ENCODE measurements around the gene CACNA2D3.

CACNA2D3 gene

DNA sequence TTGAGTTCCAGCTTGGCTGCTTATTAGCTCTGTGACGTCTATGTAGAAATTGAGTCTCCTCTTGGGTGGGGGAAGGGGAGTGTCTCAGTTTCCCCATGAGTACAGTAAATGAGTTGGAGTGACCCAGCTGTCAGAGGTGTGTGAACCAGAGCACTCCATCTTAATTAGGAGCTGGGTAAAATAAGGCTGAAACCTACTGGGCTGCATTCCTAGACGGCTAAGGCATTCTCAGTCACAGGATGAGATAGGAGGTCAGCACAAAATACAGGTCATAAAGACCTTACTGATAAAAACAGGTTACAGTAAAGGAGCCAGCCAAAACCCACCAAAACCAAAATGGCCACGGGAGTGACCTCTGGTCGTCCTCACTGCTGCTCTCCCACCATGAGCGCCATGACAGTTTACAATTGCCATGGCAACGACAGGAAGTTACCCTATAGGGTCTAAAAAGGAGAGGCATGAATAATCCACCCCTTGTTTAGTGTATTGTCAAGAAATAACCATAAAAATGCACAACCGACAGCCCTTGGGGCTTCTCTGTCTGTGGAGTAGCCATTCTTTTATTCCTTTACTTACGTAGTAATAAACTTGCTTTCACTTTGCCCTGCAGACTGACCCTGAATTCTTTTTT, 222.4 kb downstream of the CACNA2D3 start:
- no peak for DNase-seq

DNA sequence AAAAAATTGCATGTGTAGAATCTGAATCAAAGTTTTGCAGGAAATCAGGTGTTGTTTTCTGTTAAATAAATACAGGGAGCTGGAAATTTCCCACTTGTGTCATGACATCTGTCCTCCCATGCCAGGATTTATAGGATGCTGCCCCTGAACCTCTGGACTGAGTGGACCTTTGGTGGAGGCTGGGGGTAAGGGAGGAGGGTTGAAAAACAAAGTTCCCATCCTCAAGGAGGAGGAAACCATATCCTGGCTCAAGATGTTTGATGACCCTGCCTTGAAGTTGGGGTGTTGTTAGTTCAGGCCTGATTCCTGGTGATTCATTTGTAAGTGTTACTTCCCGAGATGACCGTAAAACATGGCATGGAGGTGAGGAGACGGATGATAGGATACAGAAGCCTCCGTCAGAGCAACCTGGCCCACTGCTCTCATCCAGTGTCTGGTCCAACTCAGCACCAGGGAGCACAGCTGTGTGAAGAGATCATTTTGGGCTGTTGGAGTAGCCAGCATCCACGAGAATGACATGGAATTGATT, 223.6 kb downstream of the CACNA2D3 start:
- no peak for DNase-seq

DNA sequence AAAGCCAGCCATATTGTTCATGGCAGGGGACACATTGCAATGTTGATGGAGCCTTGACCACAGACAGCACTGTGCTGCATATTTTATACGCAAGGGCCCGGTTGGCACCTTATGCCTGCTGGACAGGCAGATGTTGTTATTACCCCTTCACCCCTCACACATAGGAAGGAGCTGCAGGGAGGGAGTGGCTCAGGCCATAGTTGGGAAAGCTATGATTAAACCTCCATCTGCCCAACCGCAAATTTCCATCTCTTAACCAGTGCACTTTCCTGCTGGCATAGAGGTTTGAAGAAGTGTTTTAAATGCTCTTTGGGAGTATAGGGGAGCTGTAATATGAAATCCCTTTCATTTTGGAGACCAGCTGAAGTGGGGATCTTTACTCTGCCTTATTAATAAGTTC, 224.7 kb downstream of the CACNA2D3 start:
- DNase-seq = no peak

DNA sequence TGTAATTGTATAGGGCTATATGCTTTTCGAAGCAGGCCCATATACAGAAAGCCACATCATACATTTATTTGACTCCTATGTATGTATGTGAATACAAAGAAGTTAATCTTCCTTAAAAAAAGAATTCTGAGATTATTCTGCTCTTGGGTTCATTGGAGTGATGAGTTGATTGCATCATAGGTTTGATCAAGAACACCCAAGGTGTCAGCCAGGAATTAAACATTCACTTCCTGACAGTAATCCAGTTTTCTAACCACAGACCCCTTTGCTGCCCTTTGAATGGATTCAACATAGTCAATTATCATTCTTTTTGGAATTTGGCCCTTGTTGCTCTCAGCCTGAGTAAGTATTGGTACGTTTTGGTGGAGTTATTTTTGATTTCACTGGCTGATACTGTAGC, 225.6 kb downstream of the CACNA2D3 start:
- DNase-seq = no peak

DNA sequence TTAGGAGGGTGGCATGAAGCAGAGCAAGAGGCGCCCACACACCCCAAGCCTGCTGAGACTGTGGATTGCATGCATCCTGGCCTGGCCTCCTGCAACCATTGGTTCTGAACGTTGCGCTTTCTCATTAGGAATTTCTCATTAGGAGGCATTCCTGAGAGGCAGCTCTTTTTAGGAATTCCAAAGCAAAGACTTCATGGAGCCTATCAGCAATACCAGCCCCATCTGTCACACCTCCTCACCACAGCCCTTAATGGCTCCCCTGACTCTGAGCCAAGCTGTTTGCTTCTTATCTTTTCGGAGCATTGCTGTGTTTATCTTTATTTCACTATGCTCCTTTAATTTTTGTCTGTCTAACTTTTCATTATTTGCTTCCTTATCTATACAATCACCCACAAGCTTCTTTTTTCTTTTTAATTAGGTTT, 226.9 kb downstream of the CACNA2D3 start:
- no peak for DNase-seq

DNA sequence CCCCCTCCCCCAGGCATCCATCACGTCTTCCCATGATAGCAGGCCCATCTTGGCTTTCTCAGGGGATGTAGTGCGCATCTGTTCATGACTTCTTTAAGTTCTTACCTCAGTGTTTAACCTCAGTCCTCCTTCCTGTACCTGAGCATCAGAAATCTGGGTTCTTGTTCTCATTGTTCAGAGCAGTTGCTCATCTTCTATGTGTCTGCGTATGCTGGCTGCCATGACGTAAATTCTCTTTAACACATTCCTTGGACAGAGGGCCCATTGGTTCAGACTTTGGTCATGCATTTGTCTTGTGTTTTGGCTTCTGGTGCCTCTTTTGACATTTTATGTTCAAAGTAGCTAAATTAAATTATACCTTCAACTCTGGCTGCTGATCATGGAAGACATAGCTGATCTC, 227.3 kb downstream of the CACNA2D3 start:
- DNase-seq = no peak

DNA sequence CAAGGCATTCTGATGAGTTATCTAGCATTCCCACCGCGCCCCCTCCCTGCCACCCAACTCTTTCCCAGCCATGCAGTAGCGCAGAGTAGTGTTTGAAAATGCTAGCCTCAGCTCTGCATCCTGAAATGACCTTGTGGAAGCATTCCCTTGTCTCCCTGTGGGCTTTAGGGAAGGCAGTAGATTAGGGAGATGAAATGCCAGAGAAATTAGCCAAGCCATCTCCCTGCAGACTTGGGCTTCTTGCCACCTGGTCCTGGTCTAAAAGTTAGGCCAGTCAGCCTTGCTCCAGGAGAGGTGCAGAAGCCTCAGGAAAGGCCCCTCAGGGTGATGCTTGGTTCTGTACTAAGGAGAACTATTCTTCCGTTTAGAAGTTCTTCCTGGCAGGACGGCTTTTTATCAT, 231.2 kb downstream of the CACNA2D3 start:
- no peak for DNase-seq

DNA sequence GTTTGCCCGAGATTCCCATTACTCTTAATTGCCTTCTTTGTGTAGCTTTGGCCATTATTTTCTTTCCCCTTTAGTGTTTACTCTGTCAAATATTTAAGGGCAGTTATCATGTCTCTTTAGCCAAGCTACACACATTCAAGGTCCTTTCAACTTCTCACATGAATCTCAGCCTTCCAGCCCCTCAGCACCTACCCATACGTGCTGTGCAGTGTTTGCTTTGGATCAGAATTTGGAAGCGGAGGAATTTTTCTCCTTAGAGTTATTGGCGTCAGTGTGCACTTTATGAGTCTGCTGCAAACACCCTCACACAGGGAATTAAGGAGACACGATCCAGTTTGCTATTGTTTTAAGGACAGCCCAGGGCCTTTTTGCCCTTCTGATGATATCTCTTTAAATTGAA, 231.6 kb downstream of the CACNA2D3 start:
- no peak for DNase-seq

DNA sequence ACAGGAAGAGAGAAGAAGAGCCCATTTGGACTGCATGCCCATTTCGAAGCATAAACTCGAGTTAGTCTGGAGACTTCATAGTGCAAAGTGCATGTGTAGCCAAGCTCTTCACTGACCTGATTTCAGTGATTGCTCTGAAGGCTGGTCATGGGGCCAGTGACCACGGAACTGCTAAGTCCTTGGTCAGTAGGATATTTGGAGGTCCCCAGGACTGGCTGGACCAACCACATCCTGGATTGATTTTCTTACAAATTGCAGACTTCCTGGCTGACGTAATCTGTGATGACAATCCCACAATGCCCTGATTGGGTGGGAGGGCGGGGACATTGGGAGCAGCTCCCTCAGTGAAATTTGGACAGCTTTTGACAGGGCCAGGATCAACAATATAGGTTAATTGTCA, 233.4 kb downstream of the CACNA2D3 start:
- DNase-seq = no peak

DNA sequence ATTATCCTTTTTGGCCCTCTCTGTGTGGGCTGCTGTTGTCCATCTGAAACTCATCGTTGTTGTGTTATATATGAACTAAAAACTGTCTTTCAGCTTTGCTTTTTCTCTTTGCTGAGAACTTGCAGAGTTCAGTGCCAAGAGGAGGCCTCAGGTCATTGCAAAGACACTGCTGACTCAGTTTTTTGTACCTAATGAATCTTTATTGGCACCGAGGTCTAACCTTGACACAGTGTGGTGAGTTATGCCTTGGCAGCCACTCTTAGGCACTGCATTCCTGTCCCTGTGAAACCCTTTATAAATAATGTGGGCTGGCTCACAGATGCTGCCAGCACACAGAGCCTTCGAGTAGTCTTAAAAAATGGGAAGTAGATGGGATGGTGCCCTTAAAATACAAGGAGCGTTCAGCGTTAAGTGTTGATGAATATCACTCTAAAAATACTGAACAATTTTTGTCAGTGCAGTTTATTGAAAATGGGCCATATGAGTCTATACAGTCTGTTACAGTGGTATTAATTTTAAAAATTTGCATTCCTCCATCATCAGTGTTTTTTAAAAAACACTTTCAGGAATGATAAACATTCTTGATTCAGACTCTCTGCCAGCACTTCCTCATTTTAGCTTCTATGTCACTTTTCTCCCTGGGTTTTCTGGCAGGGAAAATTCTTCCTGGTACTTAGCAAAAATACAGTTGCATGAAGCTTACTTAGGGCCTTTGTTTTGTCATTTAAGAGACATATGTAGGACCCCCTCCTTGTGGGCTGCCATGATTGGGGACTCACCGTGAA, 234.1 kb downstream of the CACNA2D3 start:
- DNase-seq = no peak

DNA sequence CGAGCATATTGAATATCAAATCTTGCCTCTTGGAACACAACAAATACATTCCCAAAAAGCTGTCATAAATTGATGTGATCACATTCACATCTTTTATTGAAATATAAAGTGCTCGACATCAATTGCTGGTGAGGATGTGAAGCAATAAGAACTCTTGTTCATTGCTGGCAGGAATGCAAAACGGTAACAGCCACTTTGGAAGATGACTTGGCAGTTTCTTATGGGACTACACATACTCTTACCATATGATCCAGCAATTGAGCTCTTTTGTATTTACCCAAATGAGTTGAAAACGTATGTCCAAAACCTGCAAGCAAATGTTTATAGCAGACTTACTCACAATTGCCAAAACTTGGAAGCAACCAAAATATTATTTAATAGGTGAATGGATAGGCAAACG, 234.9 kb downstream of the CACNA2D3 start:
- DNase-seq = no peak

DNA sequence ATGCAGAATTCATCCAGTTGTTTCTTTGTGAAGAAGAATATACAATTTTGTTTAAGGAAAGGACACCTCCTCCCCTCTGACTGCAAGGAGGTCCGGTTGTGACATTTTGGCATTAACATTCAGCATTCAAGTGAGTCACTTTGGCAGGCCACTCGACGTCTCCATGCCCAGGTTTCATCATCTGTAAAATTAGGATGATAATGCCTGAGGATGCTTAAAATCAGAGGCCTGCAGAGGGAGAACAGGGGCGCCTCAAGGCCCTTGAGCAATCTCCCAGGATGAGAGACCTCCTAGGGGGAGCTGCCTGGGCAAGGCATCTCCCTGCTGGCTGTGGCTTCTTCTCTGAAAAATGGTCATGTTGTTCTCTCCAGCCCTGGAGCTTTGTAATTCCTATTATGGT, 236.0 kb downstream of the CACNA2D3 start:
- DNase-seq = no peak

DNA sequence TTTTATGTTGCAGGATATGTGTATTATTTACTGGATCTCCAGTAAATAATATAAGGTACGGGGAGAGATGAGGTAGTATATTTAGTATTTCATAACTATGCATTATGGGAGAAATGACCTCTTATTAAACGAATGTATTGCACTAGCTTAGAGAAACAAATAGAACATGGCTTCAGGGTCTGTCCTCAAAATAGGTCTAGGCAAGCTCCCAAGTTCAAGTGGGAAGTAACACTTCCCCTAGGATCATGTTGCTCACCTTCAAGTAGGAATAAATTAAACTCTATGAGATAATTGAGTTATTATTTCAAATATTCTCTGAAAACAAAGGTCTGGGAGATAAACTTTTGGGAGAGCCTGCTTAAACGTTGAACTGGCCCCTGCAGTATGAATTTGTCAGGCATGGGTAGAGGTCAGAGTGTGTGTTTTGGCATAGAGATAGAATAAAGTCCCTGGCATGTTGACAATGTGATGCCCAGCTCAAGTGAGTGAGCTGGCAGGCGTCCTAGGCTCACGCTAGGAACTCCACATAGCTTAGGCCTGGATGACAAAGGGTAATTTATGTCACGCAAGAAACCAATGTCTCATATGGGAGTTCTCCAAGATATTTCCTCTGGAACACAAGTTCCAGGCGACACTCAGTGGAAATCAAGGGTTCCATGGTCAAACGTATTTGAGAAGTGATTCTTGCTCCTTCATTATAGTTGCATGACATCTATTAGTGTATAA, 236.8 kb downstream of the CACNA2D3 start:
- no peak for DNase-seq

DNA sequence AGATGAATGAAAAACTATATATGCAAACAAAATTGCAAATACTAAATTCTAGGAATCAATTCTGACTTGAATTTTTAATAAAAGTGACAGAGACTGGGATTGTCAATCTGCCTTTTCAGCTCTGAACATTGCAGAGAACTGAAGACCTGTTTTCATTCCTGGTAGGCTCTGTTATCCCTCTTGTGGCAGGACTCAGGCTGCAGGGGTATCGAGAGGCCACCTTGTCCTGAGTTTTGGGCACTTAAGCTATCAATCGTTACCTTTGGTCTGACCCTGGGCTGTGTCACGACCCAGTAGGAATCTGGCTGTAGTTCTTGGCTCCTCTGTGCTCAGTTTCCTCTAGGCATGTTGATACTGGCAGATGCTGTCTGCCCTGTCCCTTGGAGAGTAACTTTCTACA, 238.0 kb downstream of the CACNA2D3 start:
- DNase-seq = no peak

DNA sequence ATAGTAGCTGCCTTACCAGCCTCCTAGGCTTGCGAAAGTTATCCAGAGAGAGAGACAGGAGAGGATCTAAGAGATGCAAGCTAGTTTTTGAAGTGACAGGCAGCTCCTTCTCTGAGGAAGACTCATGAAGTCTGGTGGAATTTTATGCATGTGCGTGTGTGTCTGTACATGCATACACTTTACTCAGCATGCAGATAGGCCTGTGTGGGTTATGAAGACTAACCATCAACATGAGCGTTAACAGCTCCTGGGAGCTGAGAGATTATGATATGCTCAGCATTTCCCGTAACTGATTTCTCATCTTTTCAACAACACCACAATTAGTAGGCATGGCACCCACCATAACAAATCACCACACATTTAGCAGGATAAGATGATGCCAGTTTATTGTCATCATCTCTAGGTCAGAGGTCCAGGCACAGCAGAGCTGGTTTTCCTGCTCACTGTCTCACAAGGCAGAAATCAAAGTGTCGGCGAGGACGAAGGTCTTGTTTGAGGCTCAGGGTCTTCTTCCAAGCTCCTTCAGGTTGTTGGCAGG, 239.5 kb downstream of the CACNA2D3 start:
- DNase-seq = no peak

DNA sequence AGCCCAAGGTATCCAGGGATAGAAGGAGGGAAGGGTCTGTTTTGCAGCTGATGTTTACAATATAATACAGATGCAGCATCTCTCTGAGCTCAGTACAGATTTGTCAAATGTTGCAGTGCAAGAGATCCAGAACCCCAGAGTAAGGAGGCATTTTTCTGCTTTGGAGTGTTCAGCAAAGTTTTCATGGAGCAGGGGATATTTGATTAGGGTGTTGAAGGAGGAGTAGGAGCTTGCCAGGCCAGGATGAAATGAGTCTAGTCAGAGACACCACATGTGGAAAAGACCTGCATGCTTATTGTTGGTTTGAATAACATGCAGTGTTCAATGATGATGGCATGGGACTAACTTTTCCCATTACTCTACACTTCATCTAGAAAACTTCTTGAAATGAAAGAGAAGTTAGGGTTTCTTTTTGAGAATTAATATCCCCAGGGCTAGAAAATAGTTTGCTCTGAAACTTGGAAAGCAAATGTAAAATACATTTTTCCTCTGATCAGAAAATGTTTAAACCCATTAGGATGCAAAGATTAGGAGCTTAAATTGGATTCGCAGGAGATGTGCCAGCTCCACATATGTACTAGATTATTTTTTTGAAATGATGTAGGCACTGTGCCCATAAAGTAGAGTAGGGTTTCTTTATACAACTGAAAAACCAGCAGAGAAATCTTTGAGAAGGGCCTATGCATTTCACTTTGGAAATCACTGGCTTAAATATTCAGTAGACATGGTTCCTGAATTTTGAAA, 243.8 kb downstream of the CACNA2D3 start:
- DNase-seq = no peak

DNA sequence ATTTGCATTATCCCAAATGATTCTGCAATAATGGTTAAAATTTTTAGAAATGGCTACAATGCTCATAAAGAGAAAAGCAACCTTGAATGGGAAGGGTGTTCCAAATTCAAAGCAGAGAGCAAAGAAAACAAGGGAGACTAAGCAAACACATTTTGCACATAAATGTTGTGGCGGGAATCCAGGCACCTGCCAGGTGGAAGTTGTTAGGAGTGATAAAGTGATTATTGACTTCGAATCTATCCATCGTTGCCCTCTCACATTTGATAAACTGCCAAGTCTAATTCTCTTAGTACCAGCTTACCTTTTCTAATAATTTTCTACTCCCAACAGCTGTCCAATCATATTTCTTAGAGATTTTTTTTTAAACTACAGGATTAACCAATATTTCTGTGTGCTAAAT, 244.5 kb downstream of the CACNA2D3 start:
- DNase-seq = no peak

DNA sequence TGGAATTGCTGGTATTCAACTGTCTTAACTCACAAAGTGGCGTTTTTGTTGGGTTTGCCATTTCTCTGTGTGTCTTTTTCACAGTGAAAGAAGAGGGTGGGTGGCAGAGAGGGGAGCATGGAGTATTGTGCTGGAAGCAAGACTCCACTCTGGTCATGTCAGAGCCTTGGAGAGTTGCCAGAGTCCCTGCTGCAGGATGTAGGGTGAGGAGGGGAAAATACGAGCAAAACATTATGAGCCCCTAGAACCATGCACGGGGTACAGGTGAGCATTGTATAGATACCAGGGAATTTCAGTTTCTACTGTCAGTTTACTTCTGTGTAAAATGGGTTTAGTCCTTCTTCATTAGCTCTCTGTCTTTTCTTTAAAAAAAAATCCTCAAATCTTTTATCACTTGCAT, 249.9 kb downstream of the CACNA2D3 start:
- no peak for DNase-seq

DNA sequence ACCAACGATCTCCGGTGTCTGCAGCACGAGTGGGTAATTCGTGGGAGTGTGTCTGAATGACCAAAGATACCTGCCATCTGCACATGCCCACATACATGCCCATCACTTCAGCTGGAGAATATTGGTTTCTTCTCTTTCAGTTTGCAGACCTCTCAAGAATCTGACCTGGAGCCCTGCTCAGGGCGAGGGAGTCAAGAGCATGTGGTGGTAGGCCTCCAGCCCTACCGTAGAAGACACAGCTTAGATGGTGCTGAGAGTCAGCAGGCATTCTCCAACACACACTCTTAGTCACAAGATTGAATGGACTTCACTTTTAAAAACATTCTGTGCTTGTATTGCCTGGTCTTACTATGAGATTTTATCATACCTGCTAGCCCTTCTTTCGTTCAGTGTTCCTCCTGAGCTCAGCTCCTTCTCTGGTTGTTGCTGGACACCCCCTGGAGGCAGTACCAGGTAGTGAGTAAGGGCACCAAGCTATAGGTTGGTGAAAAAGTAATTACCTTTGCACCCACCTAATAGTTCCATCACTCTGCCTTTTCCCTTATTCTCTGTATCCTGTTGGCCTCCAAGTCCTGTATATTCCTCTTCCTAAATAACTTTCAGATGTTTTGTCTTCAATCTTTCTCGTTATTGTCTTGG, 252.0 kb downstream of the CACNA2D3 start:
- no peak for DNase-seq

DNA sequence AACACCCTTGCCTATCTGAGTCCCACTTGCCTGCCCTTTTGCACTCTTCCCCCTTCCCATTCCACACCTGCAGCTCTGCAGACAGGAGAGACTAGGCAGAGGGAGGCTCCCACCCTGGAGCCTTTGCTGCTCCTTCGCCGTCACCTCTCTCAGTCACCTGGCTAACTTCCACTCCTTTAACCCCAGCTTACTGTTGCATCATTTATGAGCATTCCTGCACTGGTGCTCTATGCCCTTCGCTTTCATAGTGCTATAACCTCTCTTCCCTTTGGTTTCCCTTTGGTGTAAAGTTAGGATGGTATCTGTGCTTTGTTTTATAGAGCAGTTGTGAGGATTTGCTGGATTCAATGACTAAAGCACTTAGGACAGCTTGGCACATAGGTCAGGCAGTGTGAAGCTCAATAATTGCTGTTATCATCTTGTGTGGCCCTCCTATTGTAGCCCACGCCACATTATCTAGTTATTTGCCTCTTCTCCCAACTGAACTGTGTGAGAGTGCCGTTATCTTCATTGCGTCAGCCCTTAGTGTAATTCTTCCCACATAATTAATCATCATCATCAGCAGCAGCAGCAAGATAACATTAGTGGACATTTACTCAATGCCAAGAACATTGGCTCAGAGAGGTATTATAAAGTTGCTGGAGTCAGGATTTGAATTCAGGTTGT, 253.9 kb downstream of the CACNA2D3 start:
- DNase-seq = no peak

DNA sequence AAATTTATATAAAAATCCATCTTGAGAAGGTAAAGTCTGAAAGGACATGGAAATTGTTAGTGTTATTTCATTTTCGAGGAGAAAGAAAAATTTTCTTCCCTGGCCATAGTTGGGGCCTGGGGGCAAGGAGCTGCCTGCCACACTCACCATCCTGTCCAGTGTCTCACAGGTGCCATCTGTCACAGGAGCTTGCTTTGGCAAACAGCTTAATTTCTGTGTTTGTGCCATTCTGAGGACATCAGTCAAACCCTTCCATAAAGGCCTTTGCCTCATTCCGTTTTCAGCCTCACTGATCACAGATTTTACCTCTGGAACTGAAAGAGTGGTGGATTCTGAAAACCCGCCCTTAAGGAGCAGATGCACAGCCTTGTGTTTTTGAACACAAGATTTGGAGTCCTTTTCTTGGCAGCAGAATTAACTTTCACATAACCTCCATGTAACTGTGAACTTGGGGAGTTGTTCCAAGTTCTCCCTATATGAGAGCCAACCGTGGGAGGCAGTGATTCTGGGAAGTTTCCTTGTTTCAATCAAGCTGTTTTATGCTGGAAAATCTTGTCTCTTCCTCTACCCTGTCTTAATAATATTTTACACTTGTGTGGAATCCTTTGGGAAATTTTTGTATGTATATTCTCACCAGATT, 254.7 kb downstream of the CACNA2D3 start:
- DNase-seq = no peak
